ENCODE results near the gene ARHGAP18.

- TF ChIP-seq CAMTA2 (CRISPR knock-in tag; IDR thresholded peaks at IDR 0.05; ENCODE audit: borderline replicate concordance) = no peak
- no peak for TF ChIP-seq MYC (CRISPR knock-in tag; IDR thresholded peaks at IDR 0.05; ENCODE audit: borderline replicate concordance)
These were observed 117.3 kb downstream of the ARHGAP18 start for GRCh38 chr6:129592516-129593232.
